Esophagus muscularis mucosa (tissue), 3 donors: ENCODE measurements around the gene COL6A3.

Source experiments
- EP300 ChIP-seq: sonication (generic); formaldehyde crosslinking; IDR thresholded peaks from one replicate; pipeline ENCODE4 v1.6.1; 2017; ENCODE audit warnings: antibody characterized with exemption
- TF ChIP-seq, protein P1 (sequence below), 3 experiments: fragments of 200-600 bp in 2 of 3; fragments of 450-650 bp in 1 of 3; sonication (generic) in 2 of 3; IDR thresholded peaks; one replicate each; pipeline ENCODE4 v1.5.1; 2017 to 2019; ENCODE audit warnings: antibody characterized with exemption in 3 of 3, mild to moderate bottlenecking in 2 of 3, moderate library complexity in 1 of 3

DNA sequence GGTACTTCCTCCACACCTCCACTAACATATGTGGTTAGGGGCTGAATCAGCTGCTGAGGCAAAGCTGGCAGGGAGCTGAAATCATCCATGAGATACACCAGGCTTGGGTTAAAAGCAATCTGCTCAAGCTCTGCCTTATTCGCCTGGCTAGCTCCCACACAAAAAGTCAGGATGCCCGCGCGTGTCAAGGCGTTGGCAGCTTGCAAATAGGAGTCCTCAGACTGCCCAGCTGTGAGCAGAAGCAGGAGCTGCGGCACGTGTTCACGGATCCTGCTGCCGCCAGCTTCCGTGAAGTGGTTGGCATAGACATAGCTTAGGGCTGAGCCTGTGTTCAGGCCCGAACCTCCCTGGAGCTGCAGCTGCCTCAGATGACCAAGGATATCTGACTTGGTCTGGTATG, 35.3 kb downstream of the COL6A3 start:
- TF ChIP-seq, protein P1, sequence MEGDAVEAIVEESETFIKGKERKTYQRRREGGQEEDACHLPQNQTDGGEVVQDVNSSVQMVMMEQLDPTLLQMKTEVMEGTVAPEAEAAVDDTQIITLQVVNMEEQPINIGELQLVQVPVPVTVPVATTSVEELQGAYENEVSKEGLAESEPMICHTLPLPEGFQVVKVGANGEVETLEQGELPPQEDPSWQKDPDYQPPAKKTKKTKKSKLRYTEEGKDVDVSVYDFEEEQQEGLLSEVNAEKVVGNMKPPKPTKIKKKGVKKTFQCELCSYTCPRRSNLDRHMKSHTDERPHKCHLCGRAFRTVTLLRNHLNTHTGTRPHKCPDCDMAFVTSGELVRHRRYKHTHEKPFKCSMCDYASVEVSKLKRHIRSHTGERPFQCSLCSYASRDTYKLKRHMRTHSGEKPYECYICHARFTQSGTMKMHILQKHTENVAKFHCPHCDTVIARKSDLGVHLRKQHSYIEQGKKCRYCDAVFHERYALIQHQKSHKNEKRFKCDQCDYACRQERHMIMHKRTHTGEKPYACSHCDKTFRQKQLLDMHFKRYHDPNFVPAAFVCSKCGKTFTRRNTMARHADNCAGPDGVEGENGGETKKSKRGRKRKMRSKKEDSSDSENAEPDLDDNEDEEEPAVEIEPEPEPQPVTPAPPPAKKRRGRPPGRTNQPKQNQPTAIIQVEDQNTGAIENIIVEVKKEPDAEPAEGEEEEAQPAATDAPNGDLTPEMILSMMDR (IDR thresholded peaks at IDR 0.05) = no peak
- no peak for TF ChIP-seq EP300
